HEK293 (cell line): ENCODE data around the gene SMIM27.
A peak's percentile ranks its signal among the peaks of the same experiment; 100 is the strongest.

Source experiments
- BCL6B ChIP-seq: fragments of 450-650 bp; formaldehyde crosslinking; IDR thresholded peaks from 2 replicates; pipeline ENCODE4 v1.5.1; 2017; ENCODE audit warnings: missing biosample characterization, missing genetic modification characterization
- GFI1B ChIP-seq: fragments of 450-650 bp; formaldehyde crosslinking; IDR thresholded peaks from 2 replicates; pipeline ENCODE4 v1.5.1; 2016; ENCODE audit warnings: missing biosample characterization, missing genetic modification characterization
- HOXA7 ChIP-seq: sonication (generic); formaldehyde crosslinking; IDR thresholded peaks from 2 replicates; pipeline ENCODE4 v1.8.1; 2022; ENCODE audit warnings: missing genetic modification reagents, borderline replicate concordance
- IKZF3 ChIP-seq: fragments of 450-650 bp; IDR thresholded peaks from 2 replicates; pipeline ENCODE4 v1.5.0; 2018; ENCODE audit warnings: missing biosample characterization, mild to moderate bottlenecking, missing genetic modification characterization, moderate library complexity
- KLF9 ChIP-seq: fragments of 450-650 bp; formaldehyde crosslinking; IDR thresholded peaks from 2 replicates; pipeline ENCODE4 v1.5.1; 2016; ENCODE audit warnings: missing biosample characterization, missing genetic modification characterization, low read depth
- PBX3 ChIP-seq: sonication (generic); formaldehyde crosslinking; IDR thresholded peaks from 2 replicates; pipeline ENCODE4 v1.8.1; 2022; ENCODE audit warnings: mild to moderate bottlenecking, moderate library complexity, missing genetic modification reagents
- SCRT1 ChIP-seq: fragments of 450-650 bp; formaldehyde crosslinking; IDR thresholded peaks from 2 replicates; pipeline ENCODE4 v1.5.1; 2016; ENCODE audit warnings: missing biosample characterization, missing genetic modification characterization, borderline replicate concordance
- ZBTB11 ChIP-seq: fragments of 450-650 bp; formaldehyde crosslinking; conservative IDR thresholded peaks from 2 replicates; pipeline ENCODE4 v1.5.1; 2016; ENCODE audit warnings: low read depth, missing biosample characterization, missing genetic modification characterization
- ZBTB7A ChIP-seq: fragments of 450-650 bp; formaldehyde crosslinking; IDR thresholded peaks from 2 replicates; pipeline ENCODE4 v1.5.1; 2016; ENCODE audit warnings: low read depth, missing biosample characterization, missing genetic modification characterization
- ZIC2 ChIP-seq: fragments of 450-650 bp; formaldehyde crosslinking; IDR thresholded peaks from 2 replicates; pipeline ENCODE4 v1.5.1; 2016; ENCODE audit warnings: missing biosample characterization, missing genetic modification characterization
- ZNF112 ChIP-seq: fragments of 450-650 bp; formaldehyde crosslinking; IDR thresholded peaks from 2 replicates; pipeline ENCODE4 v1.5.0; 2017; ENCODE audit warnings: missing biosample characterization, missing genetic modification characterization
- ZNF114 ChIP-seq: fragments of 450-650 bp; formaldehyde crosslinking; IDR thresholded peaks from 2 replicates; pipeline ENCODE4 v1.5.0; 2017; ENCODE audit warnings: missing biosample characterization, missing genetic modification characterization
- ZNF121 ChIP-seq: fragments of 450-650 bp; formaldehyde crosslinking; IDR thresholded peaks from 2 replicates; pipeline ENCODE4 v1.5.1; 2016; ENCODE audit warnings: missing biosample characterization, missing genetic modification characterization
- ZNF18 ChIP-seq: fragments of 450-650 bp; formaldehyde crosslinking; IDR thresholded peaks from 2 replicates; pipeline ENCODE4 v1.5.1; 2016; ENCODE audit warnings: missing biosample characterization, missing genetic modification characterization
- ZNF350 ChIP-seq: fragments of 450-650 bp; formaldehyde crosslinking; IDR thresholded peaks from 2 replicates; pipeline ENCODE4 v1.5.0; 2017; ENCODE audit warnings: missing biosample characterization, mild to moderate bottlenecking, missing genetic modification characterization
- ZNF362 ChIP-seq: fragments of 450-650 bp; formaldehyde crosslinking; IDR thresholded peaks from 2 replicates; pipeline ENCODE4 v1.5.1; 2016; ENCODE audit warnings: missing biosample characterization, missing genetic modification characterization
- ZNF398 ChIP-seq: fragments of 450-650 bp; formaldehyde crosslinking; IDR thresholded peaks from 2 replicates; pipeline ENCODE4 v1.5.1; 2017; ENCODE audit warnings: missing biosample characterization, missing genetic modification characterization
- ZNF530 ChIP-seq: fragments of 450-650 bp; formaldehyde crosslinking; IDR thresholded peaks from 2 replicates; pipeline ENCODE4 v1.5.1; 2016; ENCODE audit warnings: low read depth, missing biosample characterization, missing genetic modification characterization
- ZNF548 ChIP-seq: fragments of 450-650 bp; formaldehyde crosslinking; IDR thresholded peaks from 2 replicates; pipeline ENCODE4 v1.5.1; 2016; ENCODE audit warnings: missing biosample characterization, missing genetic modification characterization
- ZNF580 ChIP-seq: fragments of 450-650 bp; formaldehyde crosslinking; IDR thresholded peaks from 2 replicates; pipeline ENCODE4 v1.5.1; 2016; ENCODE audit warnings: missing biosample characterization, missing genetic modification characterization
- ZNF621 ChIP-seq: fragments of 450-650 bp; formaldehyde crosslinking; IDR thresholded peaks from 2 replicates; pipeline ENCODE4 v1.5.1; 2017; ENCODE audit warnings: missing biosample characterization, missing genetic modification characterization
- ZNF624 ChIP-seq: fragments of 450-650 bp; formaldehyde crosslinking; IDR thresholded peaks from 2 replicates; pipeline ENCODE4 v1.5.1; 2017; ENCODE audit warnings: missing biosample characterization, missing genetic modification characterization
- ZNF645 ChIP-seq: fragments of 450-650 bp; formaldehyde crosslinking; IDR thresholded peaks from 2 replicates; pipeline ENCODE4; 2016; ENCODE audit warnings: missing biosample characterization, missing genetic modification characterization
- ZNF670 ChIP-seq: fragments of 450-650 bp; formaldehyde crosslinking; IDR thresholded peaks from 2 replicates; pipeline ENCODE4 v1.5.1; 2016; ENCODE audit warnings: missing biosample characterization, missing genetic modification characterization, low read depth
- ZNF701 ChIP-seq: fragments of 450-650 bp; formaldehyde crosslinking; IDR thresholded peaks from 2 replicates; pipeline ENCODE4 v1.5.1; 2016; ENCODE audit warnings: missing biosample characterization, missing genetic modification characterization
- ZSCAN5A ChIP-seq: fragments of 450-650 bp; formaldehyde crosslinking; IDR thresholded peaks from 2 replicates; pipeline ENCODE4 v1.5.1; 2016; ENCODE audit warnings: missing biosample characterization, missing genetic modification characterization

Gene SMIM27

GRCh38 chr9:32552172-32552872, at the start of gene SMIM27, which contains the start of gene TOPORS (continued):
- TF ChIP-seq ZBTB11 (tag by site-specific recombination), result peak; percentile 94
- no peak for TF ChIP-seq ZNF548 (tag by site-specific recombination)
- TF ChIP-seq ZNF114, result no peak
- TF ChIP-seq PBX3, result no peak
- TF ChIP-seq ZNF701 (tag by site-specific recombination), result no peak
- no peak for TF ChIP-seq ZSCAN5A (tag by site-specific recombination)
- no peak for TF ChIP-seq ZNF621 (tag by site-specific recombination)
- no peak for TF ChIP-seq SCRT1 (tag by site-specific recombination)
- TF ChIP-seq ZNF645 (tag by site-specific recombination), result no peak
- no peak for TF ChIP-seq BCL6B (tag by site-specific recombination)
- TF ChIP-seq ZNF112, result no peak
- no peak for TF ChIP-seq ZNF350 (tag by site-specific recombination)
- 0 out of 2 replicates have a peak, but pooled peaks have one; percentile 0 for TF ChIP-seq ZNF362 (tag by site-specific recombination)
- TF ChIP-seq ZNF398 (tag by site-specific recombination), result no peak; the same call in 1 of the 2 replicates
- no peak for TF ChIP-seq ZNF18 (tag by site-specific recombination)
- TF ChIP-seq IKZF3 (tag by site-specific recombination), result peak; percentile 66; the same call in 1 of the 2 replicates
- TF ChIP-seq ZBTB7A (tag by site-specific recombination), result peak; percentile 50; the same call in 1 of the 2 replicates
- TF ChIP-seq KLF9 (tag by site-specific recombination), result peak; percentile 81
- no peak for TF ChIP-seq ZNF580 (tag by site-specific recombination)
- TF ChIP-seq ZNF530 (tag by site-specific recombination), result no peak
- TF ChIP-seq ZIC2, result no peak
- no peak for TF ChIP-seq ZNF121
- no peak for TF ChIP-seq GFI1B (tag by site-specific recombination)
- TF ChIP-seq HOXA7 (CRISPR knock-in tag), result no peak
- no peak for TF ChIP-seq ZNF624 (tag by site-specific recombination)
- TF ChIP-seq ZNF670 (tag by site-specific recombination), result no peak
